Lower leg skin (tissue), 4 donors: ENCODE data around the gene GPC5. TPM values are rescaled to one million over a fixed set of nuclear protein-coding genes. Genes with fewer than 3 reads are reported as not detected.

Experiments
- DNase-seq, 2 donors: peaks; one replicate each; pipeline ENCODE4 v3.0.0-alpha.2; 2019; ENCODE audit warnings: low spot score in 2 of 2
- H3K4me3 ChIP-seq: fragments of 200-600 bp; sonication (generic); 2 replicates; pipeline ENCODE4 v1.5.1; 2017; ENCODE audit warnings: mild to moderate bottlenecking, low read depth; ENCODE audit not compliant: poor library complexity, severe bottlenecking
- POLR2A ChIP-seq, 2 donors: fragments of 450-650 bp; IDR thresholded peaks; one replicate each; pipeline ENCODE4 v1.6.1; 2016 to 2017; ENCODE audit warnings: antibody characterized with exemption in 2 of 2, mild to moderate bottlenecking in 1 of 2, moderate library complexity in 1 of 2
- WGBS, 2 donors: methylation state at CpG; one replicate each; pipeline ENCODE4 v1.1.5; 2018; 5-methylcytosine and 5-hydroxymethylcytosine counted together
- intact Hi-C: fragments of 100-400 bp; cut with DNase I; formaldehyde crosslinking; loops from one replicate; pipeline ENCODE4 v1.15.0; 2023; ENCODE audit warnings: low total_unique reads
- total RNA-seq, 4 donors: library from RNA; depleted of rRNA; stranded (reverse); fragments of >200 nt; gene quantifications; one replicate each; pipeline ENCODE4 v1.1.0, GENCODE V29; 2016
- TF ChIP-seq, protein P1 (sequence below), 3 donors: fragments of 450-650 bp; IDR thresholded peaks; one replicate each; pipeline ENCODE4 v1.5.1; 2016; ENCODE audit warnings: antibody characterized with exemption in 3 of 3, mild to moderate bottlenecking in 3 of 3, moderate library complexity in 2 of 3

GPC5 gene
- total RNA-seq, 4 donors from 2014 or later, result 0.46 to 1.3 (median 0.82) TPM

DNA sequence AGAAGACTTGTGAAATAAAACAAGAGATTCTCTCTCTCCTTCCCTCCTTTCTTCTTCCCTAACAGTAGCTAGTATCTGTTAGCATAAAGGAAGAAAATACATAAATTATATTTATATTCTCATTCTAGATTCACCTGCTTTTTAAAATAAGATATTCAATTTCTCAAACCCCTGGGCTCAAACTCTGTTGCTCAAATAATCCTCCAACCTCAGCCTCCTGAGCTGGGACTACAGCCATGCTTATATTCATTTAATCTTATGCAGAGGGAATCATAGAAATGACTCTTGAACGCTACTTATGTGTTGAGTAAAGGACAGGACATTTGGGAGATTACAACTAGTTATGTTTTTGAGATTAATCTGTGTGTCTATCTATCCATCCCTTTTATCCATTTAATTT, 56.2 kb downstream of the GPC5 start:
- no peak for DNase-seq
- intact Hi-C loops, result no loop called here
- H3K4me3 ChIP-seq, result no peak overlapping the region
- TF ChIP-seq, protein P1, sequence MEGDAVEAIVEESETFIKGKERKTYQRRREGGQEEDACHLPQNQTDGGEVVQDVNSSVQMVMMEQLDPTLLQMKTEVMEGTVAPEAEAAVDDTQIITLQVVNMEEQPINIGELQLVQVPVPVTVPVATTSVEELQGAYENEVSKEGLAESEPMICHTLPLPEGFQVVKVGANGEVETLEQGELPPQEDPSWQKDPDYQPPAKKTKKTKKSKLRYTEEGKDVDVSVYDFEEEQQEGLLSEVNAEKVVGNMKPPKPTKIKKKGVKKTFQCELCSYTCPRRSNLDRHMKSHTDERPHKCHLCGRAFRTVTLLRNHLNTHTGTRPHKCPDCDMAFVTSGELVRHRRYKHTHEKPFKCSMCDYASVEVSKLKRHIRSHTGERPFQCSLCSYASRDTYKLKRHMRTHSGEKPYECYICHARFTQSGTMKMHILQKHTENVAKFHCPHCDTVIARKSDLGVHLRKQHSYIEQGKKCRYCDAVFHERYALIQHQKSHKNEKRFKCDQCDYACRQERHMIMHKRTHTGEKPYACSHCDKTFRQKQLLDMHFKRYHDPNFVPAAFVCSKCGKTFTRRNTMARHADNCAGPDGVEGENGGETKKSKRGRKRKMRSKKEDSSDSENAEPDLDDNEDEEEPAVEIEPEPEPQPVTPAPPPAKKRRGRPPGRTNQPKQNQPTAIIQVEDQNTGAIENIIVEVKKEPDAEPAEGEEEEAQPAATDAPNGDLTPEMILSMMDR (IDR thresholded peaks at IDR 0.05), result no peak
- no peak for TF ChIP-seq POLR2A (IDR thresholded peaks at IDR 0.05)
- 70 to 81% methylated on average over 1 of the region's 1 CpG for WGBS, 2 donors

DNA sequence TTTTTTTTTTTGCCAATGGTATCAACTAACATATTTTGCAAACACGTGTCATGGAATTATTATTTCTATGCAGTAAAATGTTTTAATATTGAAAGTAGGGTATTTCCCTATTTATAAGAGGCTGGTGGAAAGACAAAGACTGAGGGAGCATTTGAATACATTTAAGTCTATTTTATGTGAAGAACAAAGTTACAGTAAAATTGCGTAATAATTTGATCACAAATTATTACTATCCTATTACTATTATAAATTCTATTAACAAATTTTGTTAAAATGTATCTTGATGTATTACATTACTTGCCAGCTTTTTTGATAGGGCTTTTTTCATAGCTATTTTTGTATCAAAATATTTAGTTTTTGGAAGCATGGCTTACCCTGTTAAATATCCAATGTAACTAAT, 58.4 kb downstream of the GPC5 start:
- intact Hi-C loops, result no loop called here
- no peak for DNase-seq
- WGBS, 2 donors, result 80 to 87% methylated on average over 2 of the region's 2 CpGs
- no peak overlapping the region for H3K4me3 ChIP-seq
- no peak for TF ChIP-seq POLR2A (IDR thresholded peaks at IDR 0.05)
- TF ChIP-seq, protein P1 (IDR thresholded peaks at IDR 0.05), result no peak

DNA sequence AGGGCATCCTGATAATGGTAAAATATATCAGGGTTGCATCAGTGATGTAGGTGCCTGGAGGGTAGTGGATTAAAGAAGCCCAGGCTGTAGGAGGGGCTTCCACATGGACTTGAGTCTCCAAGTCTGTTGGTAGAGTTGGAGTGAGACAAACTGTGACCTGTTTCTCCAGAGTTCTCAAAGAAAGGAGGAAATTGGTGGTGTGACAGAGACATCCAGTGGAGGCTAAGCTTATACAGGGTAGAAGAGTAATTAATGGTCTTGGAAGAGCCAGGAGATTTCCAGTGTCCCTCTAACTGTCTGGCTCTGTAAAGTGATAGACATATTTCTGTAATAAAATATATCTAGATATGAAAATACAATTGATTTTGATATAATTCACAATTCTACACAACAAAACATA, 61.1 kb downstream of the GPC5 start:
- H3K4me3 ChIP-seq, result no peak overlapping the region
- intact Hi-C loops, result no loop called here
- DNase-seq, result no peak
- TF ChIP-seq POLR2A (IDR thresholded peaks at IDR 0.05), result no peak
- TF ChIP-seq, protein P1 (IDR thresholded peaks at IDR 0.05), result no peak

- no peak overlapping the region for H3K4me3 ChIP-seq
- WGBS, 2 donors, result 80 to 86% methylated on average over 5 of the region's 5 CpGs
- DNase-seq, result no peak
- no peak for TF ChIP-seq POLR2A (IDR thresholded peaks at IDR 0.05)
- TF ChIP-seq, protein P1 (IDR thresholded peaks at IDR 0.05), result no peak
- intact Hi-C loops, result no loop called here
Measured at GRCh38 chr13:91464336-91464735, 65.9 kb downstream of the GPC5 start.

- H3K4me3 ChIP-seq, result no peak overlapping the region
- WGBS, 2 donors, result 59 to 69% methylated on average over 3 of the region's 3 CpGs
- intact Hi-C loops, result no loop called here
- TF ChIP-seq, protein P1 (IDR thresholded peaks at IDR 0.05), result no peak
- TF ChIP-seq POLR2A (IDR thresholded peaks at IDR 0.05), result no peak
- DNase-seq, result no peak
Measured at GRCh38 chr13:91467236-91467635, 68.8 kb downstream of the GPC5 start.

- no peak for DNase-seq
- TF ChIP-seq, protein P1 (IDR thresholded peaks at IDR 0.05), result no peak
- no peak for TF ChIP-seq POLR2A (IDR thresholded peaks at IDR 0.05)
- WGBS, 2 donors, result 50 to 62% methylated on average over 2 of the region's 2 CpGs
- intact Hi-C loops, result no loop called here
- no peak overlapping the region for H3K4me3 ChIP-seq
Measured at GRCh38 chr13:91468301-91468700, 69.9 kb downstream of the GPC5 start.
